HG03108 (cell line): Measurements from ENCODE around the gene ADAM8.

ENCODE experiments used
- ATAC-seq: cut with Tn5 transposase; IDR thresholded peaks from one replicate; pipeline ENCODE4 v1.9.1; 2021; ENCODE audit warnings: moderate library complexity; ENCODE audit not compliant: unreplicated experiment

ADAM8 gene

GRCh38 chr10:133282846-133283390, 6.2 kb upstream of the ADAM8 start:
- ATAC-seq = no peak

- ATAC-seq = no peak
These were observed 5.1 kb upstream of the ADAM8 start for GRCh38 chr10:133281628-133282372.

GRCh38 chr10:133281084-133281483, 4.4 kb upstream of the ADAM8 start:
- ATAC-seq = no peak

GRCh38 chr10:133280391-133281059, 3.9 kb upstream of the ADAM8 start:
- ATAC-seq = no peak

GRCh38 chr10:133279326-133280226, 2.9 kb upstream of the ADAM8 start:
- no peak for ATAC-seq

- ATAC-seq = peak; percentile 38
These were observed 2.1 kb upstream of the ADAM8 start for GRCh38 chr10:133278577-133279265.

- no peak for ATAC-seq
These were observed 1.4 kb upstream of the ADAM8 start for GRCh38 chr10:133277993-133278576.

- ATAC-seq = no peak
These were observed 767 bp upstream of the ADAM8 start for GRCh38 chr10:133277277-133277992.

- ATAC-seq = no peak
These were observed 601 bp downstream of the ADAM8 start for GRCh38 chr10:133276100-133276434.

- ATAC-seq = peak; percentile 25
These were observed 980 bp downstream of the ADAM8 start for GRCh38 chr10:133275684-133276092.

GRCh38 chr10:133274751-133275683, 1.7 kb downstream of the ADAM8 start:
- peak; percentile 52 for ATAC-seq

GRCh38 chr10:133273534-133274143, 3.0 kb downstream of the ADAM8 start:
- no peak for ATAC-seq

GRCh38 chr10:133272964-133273420, 3.7 kb downstream of the ADAM8 start:
- ATAC-seq = no peak

- no peak for ATAC-seq
These were observed 4.2 kb downstream of the ADAM8 start for GRCh38 chr10:133272301-133272963.

- ATAC-seq = no peak
These were observed 5.0 kb downstream of the ADAM8 start for GRCh38 chr10:133271521-133272300.

GRCh38 chr10:133270773-133271297, 5.8 kb downstream of the ADAM8 start:
- no peak for ATAC-seq

- ATAC-seq = no peak
These were observed 6.5 kb downstream of the ADAM8 start for GRCh38 chr10:133270204-133270603.
